Endothelial cell of umbilical vein (primary cell): ENCODE data around the gene AMIGO2. TPM values are rescaled to one million over a fixed set of nuclear protein-coding genes. Genes with fewer than 3 reads are reported as not detected.
"Not testable (repeated sequence)": the region's sequence is repeated elsewhere in the genome, so short reads cannot be mapped to it uniquely, and the experiment has no call there.

Source experiments
- BruUV-seq: library from RNA; stranded (reverse); fragments of 400-500 nt; replicated peaks from 2 replicates; lab custom pipeline; 2021; lab: Mats Ljungman, UMichigan
- CTCF ChIA-PET: fragments of 300-600, 350-600 bp; sonication (Branson Sonifier 250); formaldehyde crosslinking; loops from one replicate; lab custom pipeline; 2021; ENCODE audit warnings: antibody characterized with exemption, inconsistent platforms; lab: Charles Lee
- POLR2A ChIA-PET: fragments of 300-600, 350-600 bp; sonication (Branson Sonifier 250); formaldehyde crosslinking; loops from one replicate; lab custom pipeline; 2021; ENCODE audit warnings: antibody characterized with exemption, inconsistent platforms; lab: Charles Lee
- DNase-seq: peaks from one replicate; pipeline ENCODE4 v3.0.0-alpha.2; 2011; ENCODE audit warnings: low read depth, low spot score
- FAIRE-seq: peaks from 2 replicates; lab custom pipeline; 2011; peaks lifted over from hg19 to GRCh38; lab: Jason Lieb, UNC
- H2AFZ ChIP-seq: 2 replicates; pipeline ENCODE4 v1.6.0; 2012; ENCODE audit warnings: low read depth, low read length, control low read depth, inconsistent platforms
- H3K27ac ChIP-seq: 2 replicates; pipeline ENCODE4 v1.5.1; 2011; ENCODE audit warnings: low read depth, mild to moderate bottlenecking, control low read depth, low read length, moderate library complexity; ENCODE audit not compliant: insufficient read depth
- H3K27me3 ChIP-seq, 2 experiments: 2 replicates each; pipeline versions ENCODE4 v1.6.0 to v1.6.1; 2011; ENCODE audit warnings: low read length in 2 of 2, mixed read lengths in 1 of 2; ENCODE audit not compliant: control insufficient read depth in 2 of 2, insufficient read depth in 2 of 2
- H3K36me3 ChIP-seq, 2 experiments: 2 replicates in 1 of 2; 3 replicates in 1 of 2; pipeline ENCODE4 v1.5.1; 2011; ENCODE audit warnings: low read length in 2 of 2, mild to moderate bottlenecking in 1 of 2, moderate library complexity in 1 of 2; ENCODE audit not compliant: control insufficient read depth in 2 of 2, insufficient read depth in 2 of 2; ENCODE audit errors: extremely low read depth in 1 of 2
- H3K4me1 ChIP-seq: 3 replicates; pipeline ENCODE4 v1.5.1; 2011; ENCODE audit warnings: mild to moderate bottlenecking, low read length; ENCODE audit not compliant: control insufficient read depth, insufficient read depth; ENCODE audit errors: extremely low read depth
- H3K4me2 ChIP-seq: 2 replicates; pipeline ENCODE4 v1.6.1; 2011; ENCODE audit warnings: low read length, control low read depth, mixed read lengths; ENCODE audit not compliant: insufficient read depth
- H3K4me3 ChIP-seq, 3 experiments: fragments of 200-600 bp in 1 of 3; sonication (generic), shearing (Covaris generic) in 1 of 3; replicated peaks in 1 of 3; 2 replicates each; pipeline ENCODE4 v1.5.1; 2011 to 2016; ENCODE audit warnings: control low read depth in 3 of 3, low read length in 3 of 3, mild to moderate bottlenecking in 2 of 3, inconsistent platforms in 1 of 3, low read depth in 1 of 3, moderate library complexity in 1 of 3; ENCODE audit not compliant: insufficient read depth in 1 of 3
- H3K79me2 ChIP-seq: 2 replicates; pipeline ENCODE4 v1.6.0; 2012; ENCODE audit warnings: low read length, inconsistent platforms; ENCODE audit not compliant: control insufficient read depth, insufficient read depth
- H3K9ac ChIP-seq: replicated peaks from 2 replicates; pipeline ENCODE3; 2011; ENCODE audit warnings: low read length, control low read depth; ENCODE audit not compliant: insufficient read depth; ENCODE audit errors: extremely low read depth
- H3K9me1 ChIP-seq: replicated peaks from 3 replicates; pipeline ENCODE4 v1.6.0; 2011; ENCODE audit warnings: mild to moderate bottlenecking, low read length; ENCODE audit not compliant: control insufficient read depth, insufficient read depth; ENCODE audit errors: extremely low read depth
- H3K9me3 ChIP-seq: replicated peaks from 2 replicates; pipeline ENCODE4 v1.5.1; 2012; ENCODE audit warnings: low read length, inconsistent platforms; ENCODE audit not compliant: control insufficient read depth, insufficient read depth
- H4K20me1 ChIP-seq: replicated peaks from 2 replicates; pipeline ENCODE3; 2011; ENCODE audit warnings: mild to moderate bottlenecking, low read length; ENCODE audit not compliant: control insufficient read depth, insufficient read depth; ENCODE audit errors: extremely low read depth
- EZH2 ChIP-seq: IDR thresholded peaks from 2 replicates; pipeline ENCODE4 v1.6.1; 2012; ENCODE audit warnings: borderline replicate concordance, low read depth, mild to moderate bottlenecking, moderate library complexity, low read length, inconsistent platforms; ENCODE audit not compliant: severe bottlenecking
- FOS ChIP-seq: IDR thresholded peaks from 2 replicates; pipeline ENCODE4 v1.6.1; 2011; ENCODE audit warnings: mild to moderate bottlenecking, low read length, moderate library complexity, borderline replicate concordance; ENCODE audit not compliant: insufficient read depth
- GATA2 ChIP-seq: IDR thresholded peaks from 2 replicates; pipeline ENCODE4 v1.7.0; 2011; ENCODE audit warnings: low read depth, mild to moderate bottlenecking, moderate library complexity, mixed read lengths, low read length; ENCODE audit not compliant: insufficient read length, insufficient read depth
- JUN ChIP-seq: IDR thresholded peaks from 2 replicates; pipeline ENCODE4 v1.6.1; 2011; ENCODE audit warnings: borderline replicate concordance, low read depth; ENCODE audit not compliant: insufficient read length, insufficient read depth
- MYC ChIP-seq: IDR thresholded peaks from one replicate; pipeline ENCODE4 v1.6.1; 2011; ENCODE audit warnings: mild to moderate bottlenecking, low read depth, low read length
- POLR2A ChIP-seq: IDR thresholded peaks from 2 replicates; pipeline ENCODE4 v1.6.1; 2012; ENCODE audit warnings: low read depth, mild to moderate bottlenecking, control low read depth, low read length
- POLR2AphosphoS5 ChIP-seq: IDR thresholded peaks from 2 replicates; pipeline ENCODE4 v1.6.1; 2012; ENCODE audit warnings: low read depth, mild to moderate bottlenecking, control low read depth, low read length, moderate library complexity; ENCODE audit not compliant: insufficient read depth
- dilution Hi-C: fragments of 300-500 bp; cut with MboI; formaldehyde crosslinking; loops from one replicate; pipeline ENCODE4 v1.15.0; 2019; ENCODE audit warnings: low sequenced_read_pairs; ENCODE audit not compliant: extremely low pct_ligation_motif_present
- intact Hi-C: fragments of 100-400 bp; cut with micrococcal nuclease; formaldehyde crosslinking; loops from one replicate; pipeline ENCODE4 v1.10.0; 2022
- polyA plus RNA-seq, 4 experiments: library from polyadenylated mRNA; depleted of rRNA in 3 of 4; stranded (reverse) in 3 of 4; unstranded in 1 of 4; fragments of >200 nt; gene quantifications; 2 replicates each; pipeline versions ENCODE4 v1.2.1 to v1.2.3, GENCODE V29; 2011 to 2012; ENCODE audit warnings: missing spikeins in 1 of 4
- total RNA-seq: library from RNA; stranded (reverse); gene quantifications from 2 replicates; pipeline ENCODE4 v1.2.3, GENCODE V29; 2021
- TF ChIP-seq, protein P1 (sequence below), 2 donors: IDR thresholded peaks; 1 replicate in 1 of 2; 2 replicates in 1 of 2; pipeline ENCODE4 v1.5.1; 2011; ENCODE audit warnings: low read length in 2 of 2, mild to moderate bottlenecking in 2 of 2, moderate library complexity in 2 of 2, control low read depth in 1 of 2, inconsistent platforms in 1 of 2, low read depth in 1 of 2; ENCODE audit not compliant: insufficient read depth in 1 of 2; ENCODE audit errors: extremely low read depth in 1 of 2
- TF ChIP-seq, protein P2 (sequence below): IDR thresholded peaks from 2 replicates; pipeline ENCODE4 v1.6.1; 2011; ENCODE audit not compliant: insufficient read depth, insufficient read length

AMIGO2 gene
- total and polyA plus RNA-seq, 2 donors (not counting 3 experiments of a cell fraction or from before 2014, with no cell fraction given), result 5.4 to 7.5 TPM

DNA sequence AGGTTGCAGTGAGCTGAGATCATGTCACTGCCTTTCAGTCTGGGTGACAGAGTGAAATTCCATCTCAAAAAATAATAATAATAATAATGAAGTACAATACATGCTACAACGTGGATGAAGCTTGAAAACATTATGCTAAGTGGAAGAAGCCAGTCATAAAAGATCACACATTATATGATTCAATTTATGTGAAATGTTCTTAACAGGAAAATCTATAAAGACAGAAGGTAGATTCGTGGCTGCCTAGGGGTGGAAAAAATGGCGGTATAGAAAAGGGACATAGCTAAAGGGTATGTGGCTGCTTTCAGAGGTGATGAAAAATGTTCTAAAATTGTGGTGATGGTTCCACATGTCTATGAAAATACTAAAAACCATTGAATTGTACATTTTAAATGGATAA is 41.0 kb upstream of the AMIGO2 start:
- TF ChIP-seq, protein P1, sequence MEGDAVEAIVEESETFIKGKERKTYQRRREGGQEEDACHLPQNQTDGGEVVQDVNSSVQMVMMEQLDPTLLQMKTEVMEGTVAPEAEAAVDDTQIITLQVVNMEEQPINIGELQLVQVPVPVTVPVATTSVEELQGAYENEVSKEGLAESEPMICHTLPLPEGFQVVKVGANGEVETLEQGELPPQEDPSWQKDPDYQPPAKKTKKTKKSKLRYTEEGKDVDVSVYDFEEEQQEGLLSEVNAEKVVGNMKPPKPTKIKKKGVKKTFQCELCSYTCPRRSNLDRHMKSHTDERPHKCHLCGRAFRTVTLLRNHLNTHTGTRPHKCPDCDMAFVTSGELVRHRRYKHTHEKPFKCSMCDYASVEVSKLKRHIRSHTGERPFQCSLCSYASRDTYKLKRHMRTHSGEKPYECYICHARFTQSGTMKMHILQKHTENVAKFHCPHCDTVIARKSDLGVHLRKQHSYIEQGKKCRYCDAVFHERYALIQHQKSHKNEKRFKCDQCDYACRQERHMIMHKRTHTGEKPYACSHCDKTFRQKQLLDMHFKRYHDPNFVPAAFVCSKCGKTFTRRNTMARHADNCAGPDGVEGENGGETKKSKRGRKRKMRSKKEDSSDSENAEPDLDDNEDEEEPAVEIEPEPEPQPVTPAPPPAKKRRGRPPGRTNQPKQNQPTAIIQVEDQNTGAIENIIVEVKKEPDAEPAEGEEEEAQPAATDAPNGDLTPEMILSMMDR (IDR thresholded peaks at IDR 0.05; ENCODE audit: extremely low read depth in 1 of 2, insufficient read depth in 1 of 2, low read depth in 1 of 2, low read length in 2 of 2), result no peak
- no peak for TF ChIP-seq EZH2
- TF ChIP-seq MYC, result no peak
- TF ChIP-seq, protein P2, sequence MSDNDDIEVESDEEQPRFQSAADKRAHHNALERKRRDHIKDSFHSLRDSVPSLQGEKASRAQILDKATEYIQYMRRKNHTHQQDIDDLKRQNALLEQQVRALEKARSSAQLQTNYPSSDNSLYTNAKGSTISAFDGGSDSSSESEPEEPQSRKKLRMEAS, result no peak
- TF ChIP-seq FOS, result no peak
- TF ChIP-seq POLR2AphosphoS5, result no peak
- no peak for TF ChIP-seq GATA2
- no peak for TF ChIP-seq JUN
- TF ChIP-seq POLR2A, result no peak
- H3K4me1 ChIP-seq, result no peaks in the 10 kb centered on the region
- H3K27me3 ChIP-seq, result no peaks in the 10 kb centered on the region
- no peak overlapping the region for H2AFZ ChIP-seq
- no TSS peak for BruUV-seq
- H3K4me3 ChIP-seq, result no peak overlapping the region
- FAIRE-seq, result no peak
- H3K4me2 ChIP-seq, result no peak overlapping the region
- no peaks in the 10 kb centered on the region for H3K9me1 ChIP-seq
- ChIA-PET POLR2A (no interaction called here), CTCF (no interaction called here)
- H3K9me3 ChIP-seq, result no peaks in the 10 kb centered on the region
- DNase-seq, result no peak
- H4K20me1 ChIP-seq, result no peaks in the 10 kb centered on the region
- no peak overlapping the region for H3K9ac ChIP-seq
- H3K79me2 ChIP-seq, result no peaks in the 10 kb centered on the region
- intact Hi-C loops, result no loop called here
- no peak overlapping the region for H3K27ac ChIP-seq
- dilution Hi-C loops, result no loop called here
- H3K36me3 ChIP-seq, result no peaks in the 10 kb centered on the region

- POLR2A ChIA-PET, dilution Hi-C loops, FAIRE-seq: not testable (repeated sequence)
These were observed 37.5 kb upstream of the AMIGO2 start for GRCh38 chr12:47117305-47117704.

More at GRCh38 chr12:47117305-47117704, 37.5 kb upstream of the AMIGO2 start:
- H3K4me1 ChIP-seq, intact Hi-C loops, H3K9me3 ChIP-seq, H2AFZ ChIP-seq, H3K9ac ChIP-seq, H4K20me1 ChIP-seq, H3K4me3 ChIP-seq, H3K9me1 ChIP-seq, BruUV-seq, H3K79me2 ChIP-seq, H3K27me3 ChIP-seq, H3K36me3 ChIP-seq, H3K27ac ChIP-seq, DNase-seq, H3K4me2 ChIP-seq: not testable (repeated sequence)
- CTCF ChIA-PET, result interaction anchor here (0.8 kb wide), 1 partner anchor 280 kb away, joined by 3 read pairs; no protein-coding TSS in a partner anchor
